ENCODE results near the gene SNX25. TPM values are rescaled to one million over a fixed set of nuclear protein-coding genes. Genes with fewer than 3 reads are reported as not detected.

SNX25 gene
- polyA plus RNA-seq, 3 donors = 20.9 to 23.6 (median 22.8) TPM

GRCh38 chr4:185405296-185405999 lies 196.1 kb downstream of the SNX25 start:
- no peak for DNase-seq

GRCh38 chr4:185408432-185408831 lies 199.0 kb downstream of the SNX25 start:
- DNase-seq = no peak

- DNase-seq = no peak
Measured at GRCh38 chr4:185411849-185412248, 202.5 kb downstream of the SNX25 start.

- DNase-seq = no peak
Measured at GRCh38 chr4:185412412-185412811, 203.0 kb downstream of the SNX25 start.

Other genes with a start within 250 kb of the SNX25 start
- gene HELT, start 191.1 kb upstream of the SNX25 start, polyA plus RNA-seq (ENCODE audit: insufficient read length in 3 of 3) = not detected
- gene SLC25A4, start 66.3 kb upstream of the SNX25 start, polyA plus RNA-seq (ENCODE audit: insufficient read length in 3 of 3) = 10 to 100 TPM; 42.8 to 47.3 (median 46.9) TPM
- gene CFAP97, start 5.6 kb upstream of the SNX25 start, polyA plus RNA-seq (ENCODE audit: insufficient read length in 3 of 3) = 10 to 100 TPM; 39.6 to 48.8 (median 45.3) TPM
- gene LRP2BP, start 186.3 kb downstream of the SNX25 start, polyA plus RNA-seq (ENCODE audit: insufficient read length in 3 of 3) = 1 to 10 TPM; 2.3 to 5.9 (median 5.0) TPM
- 10 to 100 TPM; 12.3 to 15.4 (median 14.1) TPM for gene ANKRD37, start 187.2 kb downstream of the SNX25 start, polyA plus RNA-seq (ENCODE audit: insufficient read length in 3 of 3)
- gene UFSP2, start 216.4 kb downstream of the SNX25 start, polyA plus RNA-seq (ENCODE audit: insufficient read length in 3 of 3) = 10 to 100 TPM; 57.5 to 73.7 (median 69.7) TPM